SK-N-SH (cell line): ENCODE measurements around the gene DOCK10. TPM values are rescaled to one million over a fixed set of nuclear protein-coding genes. Genes with fewer than 3 reads are reported as not detected.

Experiments used
- CTCF ChIA-PET: fragments of 300-600, 350-600 bp; formaldehyde crosslinking; extraction: SDS; loops from one replicate; lab custom pipeline; 2021; lab: Yijun Ruan, JAX
- POLR2A ChIA-PET: fragments of 350-600 bp; sonication (Branson Sonifier 250); formaldehyde crosslinking; extraction: SDS; loops from one replicate; lab custom pipeline; 2020; ENCODE audit warnings: antibody characterized with exemption, inconsistent platforms; lab: Yijun Ruan, JAX
- DNase-seq: peaks from one replicate; pipeline ENCODE4 v3.0.0; 2012
- H2AFZ ChIP-seq: fragments of 200-600 bp; sonication (generic); 2 replicates; pipeline ENCODE4 v1.8.1; 2016; ENCODE audit warnings: antibody characterized with exemption, mild to moderate bottlenecking, low read depth
- H3F3A ChIP-seq: fragments of 200-600 bp; sonication (generic); replicated peaks from 2 replicates; pipeline ENCODE3; 2016; ENCODE audit warnings: antibody characterized with exemption, mild to moderate bottlenecking; ENCODE audit not compliant: insufficient read depth
- H3K27ac ChIP-seq, 2 experiments: fragments of 200-500 bp in 1 of 2; fragments of 200-600 bp in 1 of 2; sonication (Bioruptor generic) in 1 of 2; sonication (generic), shearing (Covaris generic) in 1 of 2; 2 replicates each; pipeline versions ENCODE4 v1.5.1 to v1.6.1; 2014 to 2016; ENCODE audit warnings: low read depth in 2 of 2, inconsistent platforms in 1 of 2, low read length in 1 of 2, mild to moderate bottlenecking in 1 of 2, mixed read lengths in 1 of 2
- H3K27me3 ChIP-seq: fragments of 200-600 bp; sonication (generic), shearing (Covaris generic); 2 replicates; pipeline ENCODE4 v1.6.1; 2016; ENCODE audit warnings: mixed run types; ENCODE audit not compliant: insufficient read depth
- H3K36me3 ChIP-seq, 2 experiments: fragments of 200-500 bp in 1 of 2; fragments of 200-600 bp in 1 of 2; sonication (Bioruptor generic) in 1 of 2; sonication (generic) in 1 of 2; replicated peaks in 1 of 2; 2 replicates each; pipeline versions ENCODE3 to v1.5.1; 2014 to 2016; ENCODE audit warnings: low read length in 1 of 2, mild to moderate bottlenecking in 1 of 2; ENCODE audit not compliant: insufficient read depth in 2 of 2, control insufficient read depth in 1 of 2
- H3K4me1 ChIP-seq, 2 experiments: fragments of 200-500 bp in 1 of 2; fragments of 200-600 bp in 1 of 2; sonication (Bioruptor generic) in 1 of 2; sonication (generic), shearing (Covaris generic) in 1 of 2; 2 replicates each; pipeline versions ENCODE4 v1.5.1 to v1.6.1; 2014 to 2016; ENCODE audit warnings: low read depth in 1 of 2, low read length in 1 of 2, mixed run types in 1 of 2; ENCODE audit not compliant: insufficient read depth in 2 of 2, control insufficient read depth in 1 of 2
- H3K4me2 ChIP-seq: fragments of 200-600 bp; sonication (generic), shearing (Covaris generic); 2 replicates; pipeline ENCODE4 v1.6.1; 2017; ENCODE audit warnings: mixed run types
- H3K4me3 ChIP-seq, 2 experiments: fragments of 200-500 bp in 1 of 2; fragments of 200-600 bp in 1 of 2; sonication (Bioruptor generic) in 1 of 2; sonication (generic), shearing (Covaris generic) in 1 of 2; 2 replicates each; pipeline versions ENCODE4 v1.5.1 to v1.8.1; 2014 to 2016; ENCODE audit warnings: low read depth in 2 of 2, inconsistent platforms in 1 of 2, low read length in 1 of 2, mild to moderate bottlenecking in 1 of 2, mixed read lengths in 1 of 2, moderate library complexity in 1 of 2
- H3K79me2 ChIP-seq: fragments of 200-600 bp; sonication (generic); 2 replicates; pipeline ENCODE4 v1.8.1; 2017; ENCODE audit warnings: mild to moderate bottlenecking; ENCODE audit not compliant: insufficient read depth
- H3K9ac ChIP-seq: fragments of 200-600 bp; sonication (generic); 2 replicates; pipeline ENCODE4 v1.6.1; 2017; ENCODE audit warnings: mixed run types
- H3K9me2 ChIP-seq: fragments of 200-600 bp; sonication (generic); 2 replicates; pipeline ENCODE4 v1.6.1; 2017; ENCODE audit warnings: mixed run types
- H3K9me3 ChIP-seq: fragments of 200-600 bp; sonication (generic); 2 replicates; pipeline ENCODE4 v1.6.1; 2017; ENCODE audit warnings: mixed run types, mild to moderate bottlenecking, moderate library complexity
- H4K20me1 ChIP-seq: fragments of 200-600 bp; sonication (generic); 2 replicates; pipeline ENCODE4 v1.6.1; 2017; ENCODE audit warnings: mild to moderate bottlenecking, mixed run types; ENCODE audit not compliant: insufficient read depth
- CHD2 ChIP-seq: fragments of 150-350 bp; IDR thresholded peaks from 2 replicates; pipeline ENCODE4 v1.6.1; 2018; ENCODE audit warnings: low read length; ENCODE audit not compliant: partially characterized antibody
- EZH2phosphoT487 ChIP-seq: fragments of 200-600 bp; sonication (generic); IDR thresholded peaks from 2 replicates; pipeline ENCODE4 v1.6.1; 2017; ENCODE audit warnings: low read depth, mixed run types, mild to moderate bottlenecking, antibody characterized with exemption, moderate library complexity, borderline replicate concordance
- FOSL2 ChIP-seq: IDR thresholded peaks from 2 replicates; pipeline ENCODE4 v1.4.0; 2012; ENCODE audit warnings: low read depth, mild to moderate bottlenecking, moderate library complexity, borderline replicate concordance
- GABPA ChIP-seq: IDR thresholded peaks from 2 replicates; pipeline ENCODE4 v1.4.0; 2012; ENCODE audit warnings: low read depth, mild to moderate bottlenecking
- IRF3 ChIP-seq: fragments of 150-350 bp; IDR thresholded peaks from 2 replicates; pipeline ENCODE4 v1.6.1; 2016; ENCODE audit warnings: mild to moderate bottlenecking, low read depth, low read length
- MXI1 ChIP-seq: IDR thresholded peaks from 2 replicates; pipeline ENCODE4 v1.6.1; 2012; ENCODE audit warnings: mild to moderate bottlenecking, low read depth, low read length, improper control_type of control experiment
- NRF1 ChIP-seq: IDR thresholded peaks from 2 replicates; pipeline ENCODE4 v1.6.1; 2012; ENCODE audit warnings: low read depth, mild to moderate bottlenecking, low read length
- REST ChIP-seq: IDR thresholded peaks from 2 replicates; pipeline ENCODE4 v1.6.1; 2012; ENCODE audit warnings: mild to moderate bottlenecking, low read depth, low read length, moderate library complexity
- RFX5 ChIP-seq: IDR thresholded peaks from 2 replicates; pipeline ENCODE4 v1.6.1; 2012; ENCODE audit warnings: mild to moderate bottlenecking, improper control_type of control experiment, low read length
- RXRA ChIP-seq: IDR thresholded peaks from 2 replicates; pipeline ENCODE4 v1.4.0; 2012; ENCODE audit warnings: low read depth, mild to moderate bottlenecking, borderline replicate concordance
- SIN3A ChIP-seq: IDR thresholded peaks from 2 replicates; pipeline ENCODE4 v1.6.1; 2012; ENCODE audit warnings: low read depth, mild to moderate bottlenecking, low read length, moderate library complexity, borderline replicate concordance
- TEAD4 ChIP-seq: IDR thresholded peaks from 2 replicates; pipeline ENCODE4 v1.4.0; 2012; ENCODE audit warnings: mild to moderate bottlenecking, borderline replicate concordance; ENCODE audit not compliant: insufficient read depth
- YY1 ChIP-seq: IDR thresholded peaks from 2 replicates; pipeline ENCODE4 v1.4.0; 2012; ENCODE audit warnings: low read depth, mild to moderate bottlenecking
- ZBTB33 ChIP-seq: IDR thresholded peaks from 2 replicates; pipeline ENCODE4 v1.4.0; 2012; ENCODE audit warnings: low read depth, borderline replicate concordance
- WGBS: methylation state at CpG from one replicate; pipeline ENCODE4 v1.1.6; 2017; ENCODE audit warnings: low lambda C conversion rate; 5-methylcytosine and 5-hydroxymethylcytosine counted together
- polyA plus RNA-seq, 3 experiments: library from polyadenylated mRNA; depleted of rRNA; stranded (reverse); fragments of >200 nt; gene quantifications; 2 replicates each; pipeline ENCODE4 v1.2.3, GENCODE V29; 2012

DOCK10 gene
- polyA plus RNA-seq, 1 of the 3 experiments (the other 2 are of a cell fraction): 24.1 TPM

- no peak for TF ChIP-seq REST
Observed at GRCh38 chr2:224908818-224909217, 133.4 kb downstream of the DOCK10 start (continued).

GRCh38 chr2:224904381-224904780, 137.9 kb downstream of the DOCK10 start:
- Histone ChIP-seq H3K79me2 (peaks cover 5% of the 10 kb centered on the region; the same call in 1 of the 2 replicates), H3K4me2 (no peak overlapping the region), H3K27ac (peak overlapping the region in 1 of 2 experiments; percentile 31; a peak in 1 of 4 replicates), H3F3A (peaks cover 12% of the 10 kb centered on the region), H3K4me3 (no peak overlapping the region), H2AFZ (no peak overlapping the region), H3K9me2 (no peaks in the 10 kb centered on the region), H4K20me1 (no peaks in the 10 kb centered on the region), H3K27me3 (no peaks in the 10 kb centered on the region)
- POLR2A ChIA-PET: no interaction called here
- DNase-seq: no peak
- TF ChIP-seq NRF1: no peak
- peak; percentile 23; the same call in 1 of the 2 replicates for TF ChIP-seq FOSL2
- TF ChIP-seq GABPA: no peak
- TF ChIP-seq, all 33 proteins: peak for 1
- H3K36me3 ChIP-seq: peaks cover 0 to 4% of the 10 kb centered on the region in 2 experiments
- H3K4me1 ChIP-seq: peaks cover 0 to 1% of the 10 kb centered on the region in 2 experiments; a peak in 2 of 4 replicates
- no peak overlapping the region for H3K9ac ChIP-seq
- H3K9me3 ChIP-seq: no peaks in the 10 kb centered on the region
- CTCF ChIA-PET: no interaction called here
- WGBS: 20% methylated on average over 1 of the region's 1 CpG

- Histone ChIP-seq H3F3A (peaks cover 12% of the 10 kb centered on the region), H3K27ac (no peak overlapping the region), H3K27me3 (no peaks in the 10 kb centered on the region), H2AFZ (no peak overlapping the region), H4K20me1 (no peaks in the 10 kb centered on the region), H3K4me3 (no peak overlapping the region), H3K4me1 (no peaks in the 10 kb centered on the region; a peak in 2 of 4 replicates), H3K9ac (no peak overlapping the region), H3K9me3 (no peaks in the 10 kb centered on the region), H3K9me2 (no peaks in the 10 kb centered on the region), H3K4me2 (no peak overlapping the region), H3K36me3 (peaks cover 0 to 4% of the 10 kb centered on the region in 2 experiments), H3K79me2 (peaks cover 5% of the 10 kb centered on the region; the same call in 1 of the 2 replicates)
- TF ChIP-seq SIN3A (no peak), TEAD4 (no peak), ZBTB33 (no peak), YY1 (no peak), FOSL2 (no peak), RFX5 (no peak), RXRA (no peak), IRF3 (no peak), MXI1 (no peak), CHD2 (no peak), EZH2phosphoT487 (no peak), REST (no peak)
- 98% methylated on average over 1 of the region's 1 CpG for WGBS
- DNase-seq: no peak
- POLR2A ChIA-PET: no interaction called here
- CTCF ChIA-PET: no interaction called here
Observed at GRCh38 chr2:224903621-224904020, 138.6 kb downstream of the DOCK10 start.
